H9 (cell line): ENCODE data around the gene SRBD1. TPM values are rescaled to one million over a fixed set of nuclear protein-coding genes. Genes with fewer than 3 reads are reported as not detected.

Source experiments
- DNase-seq: peaks from one replicate; pipeline ENCODE4 v3.0.0-alpha.2; 2017
- H2AFZ ChIP-seq: one replicate; pipeline ENCODE4 v1.6.1; 2013; ENCODE audit warnings: mild to moderate bottlenecking, low read length, control low read depth, moderate library complexity
- H2AK5ac ChIP-seq: 2 replicates; pipeline ENCODE4 v1.6.1; 2013; ENCODE audit warnings: low read length, control low read depth, mixed read lengths; ENCODE audit not compliant: insufficient read length
- H2BK120ac ChIP-seq: one replicate; pipeline ENCODE4 v1.6.1; 2013; ENCODE audit warnings: low read depth, mild to moderate bottlenecking, low read length, control low read depth, inconsistent platforms; ENCODE audit not compliant: poor library complexity, severe bottlenecking
- H2BK12ac ChIP-seq: 2 replicates; pipeline ENCODE4 v1.6.1; 2013; ENCODE audit warnings: low read length, control low read depth, mixed read lengths, low read depth; ENCODE audit not compliant: insufficient read length
- H2BK15ac ChIP-seq: 2 replicates; pipeline ENCODE4 v1.6.1; 2013; ENCODE audit warnings: low read depth, low read length, control low read depth
- H2BK20ac ChIP-seq: one replicate; pipeline ENCODE4 v1.6.1; 2013; ENCODE audit warnings: low read depth, mild to moderate bottlenecking, low read length, control low read depth, inconsistent platforms; ENCODE audit not compliant: poor library complexity, severe bottlenecking
- H2BK5ac ChIP-seq: 2 replicates; pipeline ENCODE4 v1.6.1; 2013; ENCODE audit warnings: low read length, control low read depth, mixed read lengths; ENCODE audit not compliant: insufficient read length
- H3K14ac ChIP-seq: 2 replicates; pipeline ENCODE4 v1.6.1; 2013; ENCODE audit warnings: low read length, control low read depth; ENCODE audit not compliant: insufficient read depth
- H3K18ac ChIP-seq: 2 replicates; pipeline ENCODE4 v1.6.1; 2013; ENCODE audit warnings: low read depth, mild to moderate bottlenecking, mixed read lengths, low read length, control low read depth; ENCODE audit not compliant: insufficient read length
- H3K23ac ChIP-seq: 2 replicates; pipeline ENCODE4 v1.6.1; 2013; ENCODE audit warnings: low read length, control low read depth, mixed read lengths, low read depth; ENCODE audit not compliant: insufficient read length
- H3K23me2 ChIP-seq: 2 replicates; pipeline ENCODE4 v1.6.1; 2013; ENCODE audit warnings: low read depth, mild to moderate bottlenecking, mixed read lengths, low read length, control low read depth; ENCODE audit not compliant: insufficient read length, poor library complexity, severe bottlenecking
- H3K27ac ChIP-seq: 2 replicates; pipeline ENCODE4 v1.5.1; 2013; ENCODE audit warnings: low read length, control low read depth, mixed read lengths, low read depth; ENCODE audit not compliant: insufficient read length
- H3K27me3 ChIP-seq: 2 replicates; pipeline ENCODE4 v1.6.1; 2013; ENCODE audit warnings: low read length, control low read depth, inconsistent platforms; ENCODE audit not compliant: insufficient read depth
- H3K4ac ChIP-seq: 2 replicates; pipeline ENCODE4 v1.6.1; 2013; ENCODE audit warnings: low read depth, mild to moderate bottlenecking, control low read depth, inconsistent platforms, low read length, moderate library complexity
- H3K4me1 ChIP-seq: 2 replicates; pipeline ENCODE4 v1.6.1; 2013; ENCODE audit warnings: low read length, control low read depth, inconsistent platforms; ENCODE audit not compliant: insufficient read depth
- H3K4me2 ChIP-seq: 2 replicates; pipeline ENCODE4 v1.6.1; 2013; ENCODE audit warnings: low read length, control low read depth, mixed read lengths; ENCODE audit not compliant: insufficient read length, insufficient read depth
- H3K56ac ChIP-seq: 2 replicates; pipeline ENCODE4 v1.6.1; 2013; ENCODE audit warnings: low read depth, mild to moderate bottlenecking, mixed read lengths, low read length, control low read depth; ENCODE audit not compliant: insufficient read length
- H3K79me1 ChIP-seq: 2 replicates; pipeline ENCODE4 v1.6.1; 2013; ENCODE audit warnings: low read depth, mild to moderate bottlenecking, moderate library complexity, low read length, control low read depth, inconsistent platforms; ENCODE audit not compliant: insufficient read depth, poor library complexity, severe bottlenecking
- H3K79me2 ChIP-seq: 2 replicates; pipeline ENCODE4 v1.6.1; 2013; ENCODE audit warnings: low read length, control low read depth, inconsistent platforms; ENCODE audit not compliant: insufficient read depth
- H3K9ac ChIP-seq: 2 replicates; pipeline ENCODE4 v1.6.1; 2013; ENCODE audit warnings: low read length, control low read depth, mixed read lengths; ENCODE audit not compliant: insufficient read length; ENCODE audit errors: extremely low read depth
- H3K9me3 ChIP-seq: one replicate; pipeline ENCODE4 v1.6.1; 2013; ENCODE audit warnings: low read depth, low read length, inconsistent platforms; ENCODE audit not compliant: control insufficient read depth
- H3T11ph ChIP-seq: one replicate; pipeline ENCODE4 v1.6.1; 2013; ENCODE audit warnings: mild to moderate bottlenecking, low read length, control low read depth, inconsistent platforms
- H4K20me1 ChIP-seq: one replicate; pipeline ENCODE4 v1.6.1; 2013; ENCODE audit not compliant: control insufficient read depth, insufficient read length, insufficient read depth
- H4K5ac ChIP-seq: 2 replicates; pipeline ENCODE4 v1.6.1; 2013; ENCODE audit warnings: low read depth, mild to moderate bottlenecking, mixed read lengths, low read length, control low read depth; ENCODE audit not compliant: insufficient read length
- H4K8ac ChIP-seq: replicated peaks from 2 replicates; pipeline ENCODE4 v1.6.1; 2013; ENCODE audit warnings: low read length, control low read depth, mixed read lengths, low read depth; ENCODE audit not compliant: insufficient read length
- H4K91ac ChIP-seq: 2 replicates; pipeline ENCODE4 v1.6.1; 2013; ENCODE audit warnings: low read depth, mild to moderate bottlenecking, moderate library complexity, mixed read lengths, low read length, control low read depth; ENCODE audit not compliant: insufficient read length
- H3K27ac Mint-ChIP-seq, 3 experiments: 2 replicates in 2 of 3; 3 replicates in 1 of 3; pipeline ENCODE4 v1.8.0; 2020 to 2021; ENCODE audit warnings: mixed read lengths in 3 of 3, mild to moderate bottlenecking in 1 of 3, moderate library complexity in 1 of 3
- H3K27me3 Mint-ChIP-seq: 2 replicates; pipeline ENCODE4 v1.8.0; 2021; ENCODE audit warnings: low read depth, mild to moderate bottlenecking, moderate library complexity, mixed read lengths
- H3K36me3 Mint-ChIP-seq, 3 experiments: 2 replicates in 2 of 3; 3 replicates in 1 of 3; pipeline ENCODE4 v1.8.0; 2020 to 2021; ENCODE audit warnings: low read depth in 3 of 3, mixed read lengths in 3 of 3; ENCODE audit not compliant: insufficient read depth in 1 of 3
- H3K4me1 Mint-ChIP-seq, 2 experiments: 2 replicates each; pipeline ENCODE4 v1.8.0; 2020; ENCODE audit warnings: mixed read lengths in 2 of 2
- H3K4me3 Mint-ChIP-seq, 2 experiments: 2 replicates in 1 of 2; 3 replicates in 1 of 2; pipeline ENCODE4 v1.8.0; 2020 to 2021; ENCODE audit warnings: mild to moderate bottlenecking in 2 of 2, mixed read lengths in 2 of 2, moderate library complexity in 1 of 2
- H3K9me3 Mint-ChIP-seq, 2 experiments: 2 replicates in 1 of 2; 3 replicates in 1 of 2; pipeline ENCODE4 v1.8.0; 2020; ENCODE audit warnings: mild to moderate bottlenecking in 2 of 2, mixed read lengths in 2 of 2, moderate library complexity in 1 of 2
- CTCF ChIP-seq: fragments of 200-600 bp; sonication (generic); conservative IDR thresholded peaks from 3 replicates; pipeline ENCODE4 v1.8.0; 2021; ENCODE audit warnings: antibody characterized with exemption, mild to moderate bottlenecking
- WGBS: extraction: QIAGEN DNeasy Blood & Tissue Kit; methylation state at CpG from one replicate; pipeline ENCODE4 v1.1.7; 2013; ENCODE audit warnings: missing lambda C conversion rate, low lambda C conversion rate, mixed read lengths; ENCODE audit not compliant: insufficient read length; ENCODE audit errors: extremely low coverage; 5-methylcytosine and 5-hydroxymethylcytosine counted together
- total RNA-seq: library from RNA; stranded (reverse); gene quantifications from 2 replicates; pipeline ENCODE4 v1.2.1, GENCODE V29; 2021

Gene SRBD1
- total RNA-seq, 1 experiment from 2014 or later: 18.3 TPM

GRCh38 chr2:45524016-45524415, 87.1 kb downstream of the SRBD1 start:
- no peak for TF ChIP-seq CTCF
- no peak overlapping the region for H3T11ph ChIP-seq
- no peaks in the 10 kb centered on the region for H3K4me1 ChIP-seq
- no peak overlapping the region for H2BK5ac ChIP-seq
- H3K9ac ChIP-seq: no peak overlapping the region
- Mint-ChIP-seq H3K27ac (no peak overlapping the region), H3K4me1 (peaks cover 0 to 5% of the 10 kb centered on the region in 2 experiments; a peak in 1 of 4 replicates), H3K4me3 (no peak overlapping the region), H3K36me3 (peaks cover 2 to 6% (median 6%) of the 10 kb centered on the region in 3 experiments; a peak in 4 of 7 replicates), H3K27me3 (no peaks in the 10 kb centered on the region), H3K9me3 (no peaks in the 10 kb centered on the region)
- no peaks in the 10 kb centered on the region for H3K9me3 ChIP-seq
- H4K5ac ChIP-seq: no peak overlapping the region
- no peak overlapping the region for H2BK20ac ChIP-seq
- H2AK5ac ChIP-seq: no peak overlapping the region
- H3K4me2 ChIP-seq: no peak overlapping the region
- no peak overlapping the region for H2BK15ac ChIP-seq
- WGBS: no CpG with 5 or more reads among the region's 1 CpG
- H3K14ac ChIP-seq: no peak overlapping the region
- H2AFZ ChIP-seq: no peak overlapping the region
- no peak for DNase-seq
- H3K23ac ChIP-seq: no peak overlapping the region
- no peak overlapping the region for H3K56ac ChIP-seq
- H2BK120ac ChIP-seq: no peak overlapping the region
- no peak overlapping the region for H3K18ac ChIP-seq
- H3K79me2 ChIP-seq: no peaks in the 10 kb centered on the region
- no peaks in the 10 kb centered on the region for H4K20me1 ChIP-seq
- H3K79me1 ChIP-seq: no peaks in the 10 kb centered on the region
- H3K27ac ChIP-seq: no peak overlapping the region
- H3K4ac ChIP-seq: no peak overlapping the region
- H3K23me2 ChIP-seq: no peaks in the 10 kb centered on the region
- H3K27me3 ChIP-seq: no peaks in the 10 kb centered on the region
- no peak overlapping the region for H2BK12ac ChIP-seq
- no peak overlapping the region for H4K91ac ChIP-seq
- no peak overlapping the region for H4K8ac ChIP-seq
